Right atrium auricular region (tissue), 2 donors: ENCODE results near the gene ZNF14. TPM values are rescaled to one million over a fixed set of nuclear protein-coding genes. Genes with fewer than 3 reads are reported as not detected.
"Not testable (repeated sequence)": the region's sequence is repeated elsewhere in the genome, so short reads cannot be mapped to it uniquely, and the experiment has no call there.

ENCODE experiments used
- DNase-seq: peaks from one replicate; pipeline ENCODE4 v3.0.0-alpha.2; 2019; ENCODE audit warnings: low spot score
- H3K27ac ChIP-seq, 2 donors: fragments of 200-600 bp; sonication (generic); 1 replicate in 1 of 2; 2 replicates in 1 of 2; pipeline ENCODE4 v1.5.1; 2016 to 2019
- H3K27me3 ChIP-seq, 2 donors: fragments of 200-600 bp; sonication (generic); one replicate each; pipeline versions ENCODE4 v1.5.1 to v1.6.0; 2017 to 2019
- H3K36me3 ChIP-seq: fragments of 200-600 bp; sonication (generic); one replicate; pipeline ENCODE4 v1.5.1; 2016
- H3K4me1 ChIP-seq, 2 donors: fragments of 200-600 bp; sonication (generic); one replicate each; pipeline versions ENCODE4 v1.5.1 to v1.6.0; 2017 to 2019
- H3K4me3 ChIP-seq, 2 donors: fragments of 200-600 bp; sonication (generic); 1 replicate in 1 of 2; 2 replicates in 1 of 2; pipeline ENCODE4 v1.5.1; 2017 to 2019; ENCODE audit warnings: mild to moderate bottlenecking in 1 of 2, moderate library complexity in 1 of 2
- H3K9me3 ChIP-seq, 2 donors: fragments of 200-600 bp; sonication (generic); one replicate each; pipeline ENCODE4 v1.5.1; 2019
- total RNA-seq, 2 donors: library from RNA; depleted of rRNA; stranded (reverse); fragments of >200 nt; gene quantifications; one replicate each; pipeline ENCODE4 v1.1.0, GENCODE V29; 2016
- TF ChIP-seq, protein P1 (sequence below), 2 donors: fragments of 200-600 bp; sonication (generic); IDR thresholded peaks; one replicate each; pipeline ENCODE4 v1.5.1; 2019; ENCODE audit warnings: antibody characterized with exemption in 2 of 2

The ZNF14 gene
- total RNA-seq, 2 donors from 2014 or later = 2.8 to 4.6 TPM

DNA sequence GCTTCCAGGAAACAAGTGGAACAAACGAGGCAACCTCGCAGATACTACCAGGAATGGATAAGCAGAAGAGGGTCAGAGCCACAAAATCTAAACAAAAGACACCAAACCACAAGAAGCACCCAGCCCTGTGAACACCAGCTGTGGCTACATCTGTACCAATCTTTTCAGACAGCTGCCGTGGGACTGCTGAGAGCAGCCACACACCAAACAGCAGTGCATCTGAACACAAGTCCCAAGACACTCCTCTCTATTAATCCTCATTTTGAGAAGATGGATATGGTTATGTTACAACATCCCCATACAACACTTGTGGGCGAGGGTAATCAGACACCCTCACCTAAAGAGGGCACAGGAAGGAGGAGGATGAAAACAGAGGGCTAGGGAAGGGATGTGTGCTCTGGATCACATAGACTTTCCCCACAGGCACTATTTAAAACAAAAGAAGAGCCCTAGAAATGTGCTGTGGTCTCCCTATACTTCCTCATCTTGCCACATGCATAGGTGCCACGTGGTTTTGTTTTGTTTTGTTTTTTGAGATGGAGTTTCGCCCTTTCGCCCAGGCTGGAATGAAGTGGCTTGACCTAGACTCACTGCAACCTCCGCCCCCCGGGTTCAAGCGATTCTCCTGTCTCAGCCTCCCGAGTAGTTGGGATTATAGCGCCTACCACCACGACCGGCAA is 41.6 kb upstream of the ZNF14 start:
- Histone ChIP-seq H3K9me3 (no peaks in the 10 kb centered on the region), H3K36me3 (no peaks in the 10 kb centered on the region), H3K4me1 (peaks cover 0 to 20% of the 10 kb centered on the region in 2 donors), H3K27ac (no peak overlapping the region), H3K4me3 (no peak overlapping the region), H3K27me3 (no peaks in the 10 kb centered on the region)
- DNase-seq = no peak
- TF ChIP-seq, protein P1, sequence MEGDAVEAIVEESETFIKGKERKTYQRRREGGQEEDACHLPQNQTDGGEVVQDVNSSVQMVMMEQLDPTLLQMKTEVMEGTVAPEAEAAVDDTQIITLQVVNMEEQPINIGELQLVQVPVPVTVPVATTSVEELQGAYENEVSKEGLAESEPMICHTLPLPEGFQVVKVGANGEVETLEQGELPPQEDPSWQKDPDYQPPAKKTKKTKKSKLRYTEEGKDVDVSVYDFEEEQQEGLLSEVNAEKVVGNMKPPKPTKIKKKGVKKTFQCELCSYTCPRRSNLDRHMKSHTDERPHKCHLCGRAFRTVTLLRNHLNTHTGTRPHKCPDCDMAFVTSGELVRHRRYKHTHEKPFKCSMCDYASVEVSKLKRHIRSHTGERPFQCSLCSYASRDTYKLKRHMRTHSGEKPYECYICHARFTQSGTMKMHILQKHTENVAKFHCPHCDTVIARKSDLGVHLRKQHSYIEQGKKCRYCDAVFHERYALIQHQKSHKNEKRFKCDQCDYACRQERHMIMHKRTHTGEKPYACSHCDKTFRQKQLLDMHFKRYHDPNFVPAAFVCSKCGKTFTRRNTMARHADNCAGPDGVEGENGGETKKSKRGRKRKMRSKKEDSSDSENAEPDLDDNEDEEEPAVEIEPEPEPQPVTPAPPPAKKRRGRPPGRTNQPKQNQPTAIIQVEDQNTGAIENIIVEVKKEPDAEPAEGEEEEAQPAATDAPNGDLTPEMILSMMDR (IDR thresholded peaks at IDR 0.05) = no peak

- not testable (repeated sequence) for DNase-seq, H3K4me3 ChIP-seq, H3K36me3 ChIP-seq
Observed at GRCh38 chr19:19771963-19772362, 39.1 kb upstream of the ZNF14 start.

GRCh38 chr19:19769971-19770370 is 37.1 kb upstream of the ZNF14 start:
- not testable (repeated sequence) for H3K27ac ChIP-seq, DNase-seq, H3K4me1 ChIP-seq, H3K27me3 ChIP-seq, H3K4me3 ChIP-seq, H3K36me3 ChIP-seq, H3K9me3 ChIP-seq

More at GRCh38 chr19:19771963-19772362, 39.1 kb upstream of the ZNF14 start:
- H3K9me3 ChIP-seq, H3K27me3 ChIP-seq, H3K27ac ChIP-seq: not testable (repeated sequence)
- peaks cover 0 to 12% of the 10 kb centered on the region in 2 donors for H3K4me1 ChIP-seq

DNA sequence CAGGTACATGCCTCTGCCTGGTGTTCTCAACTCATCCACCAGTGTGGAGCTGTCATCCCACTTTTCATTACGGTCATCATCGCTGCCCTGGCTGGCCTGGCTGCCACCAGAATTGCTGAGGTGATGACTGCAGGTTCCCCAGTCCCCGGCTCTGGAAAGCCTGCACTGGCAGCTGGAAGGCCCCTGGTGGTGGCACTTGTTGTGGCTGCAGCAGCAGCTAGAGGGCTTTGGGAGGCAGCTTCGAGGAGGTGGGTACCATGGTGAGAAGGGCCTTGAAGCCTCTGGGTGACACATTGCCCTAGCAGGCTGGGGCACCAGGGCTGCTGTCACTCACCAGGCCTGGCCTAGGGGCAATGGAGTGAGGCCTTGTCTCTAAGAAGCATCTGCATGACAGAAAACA is 25.3 kb upstream of the ZNF14 start:
- Histone ChIP-seq H3K27ac (no peak overlapping the region), H3K4me1 (no peaks in the 10 kb centered on the region), H3K27me3 (no peaks in the 10 kb centered on the region), H3K9me3 (no peaks in the 10 kb centered on the region), H3K4me3 (no peak overlapping the region), H3K36me3 (no peaks in the 10 kb centered on the region)
- TF ChIP-seq, protein P1 (IDR thresholded peaks at IDR 0.05) = no peak
- DNase-seq = no peak

DNA sequence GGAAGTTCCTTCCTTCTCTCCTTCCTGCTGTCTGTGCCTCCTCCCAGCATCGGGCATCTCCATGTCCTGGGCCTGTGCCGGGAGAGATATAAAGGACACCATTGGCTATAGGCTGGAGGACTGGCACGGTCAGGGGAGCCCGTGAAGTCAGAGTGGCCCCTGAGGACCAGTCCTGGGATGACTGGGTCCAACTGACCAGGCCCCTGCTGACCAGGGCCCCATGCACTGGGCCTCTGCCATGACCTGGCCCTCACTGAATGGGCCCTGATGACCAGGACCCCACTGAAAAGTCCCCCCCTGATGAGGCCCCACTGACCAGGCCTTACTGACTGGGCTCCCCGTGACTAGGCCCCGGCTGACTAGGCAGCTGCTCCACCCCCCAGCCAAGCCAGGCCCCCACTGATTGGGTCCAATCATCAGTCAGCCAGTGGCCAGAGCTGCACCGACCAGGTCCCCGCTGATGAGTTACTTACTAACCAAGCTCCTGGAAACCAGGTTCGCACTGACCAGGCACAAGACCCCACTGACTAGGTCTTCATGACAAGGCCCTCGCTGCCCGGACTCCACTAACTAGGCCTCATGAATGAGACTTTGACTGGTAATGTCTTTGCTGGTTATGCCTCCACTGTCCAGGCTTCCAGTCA is 20.0 kb upstream of the ZNF14 start:
- Histone ChIP-seq H3K27ac (no peak overlapping the region), H3K9me3 (no peaks in the 10 kb centered on the region), H3K4me1 (no peaks in the 10 kb centered on the region), H3K4me3 (no peak overlapping the region), H3K36me3 (no peaks in the 10 kb centered on the region), H3K27me3 (no peaks in the 10 kb centered on the region)
- TF ChIP-seq, protein P1 (IDR thresholded peaks at IDR 0.05) = no peak
- no peak for DNase-seq

DNA sequence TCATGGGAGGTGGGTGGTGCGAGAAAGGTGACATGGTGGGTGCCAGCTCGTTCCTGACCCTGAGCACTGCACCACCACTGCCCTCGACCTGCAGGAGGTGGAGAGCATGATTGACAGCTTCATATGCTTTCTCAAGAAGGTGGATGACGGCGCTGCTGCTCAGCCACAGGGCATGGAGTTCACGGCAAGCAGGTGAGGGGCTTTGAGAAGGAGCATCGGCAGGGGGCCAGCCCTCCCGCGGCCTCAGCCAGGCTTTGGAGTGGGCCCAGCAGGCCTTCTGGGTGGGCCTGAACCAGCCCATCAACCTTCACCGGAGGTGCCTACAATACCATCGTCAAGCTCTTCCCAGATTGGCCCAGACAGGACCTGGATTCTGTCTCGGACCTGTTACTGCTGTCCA is 18.9 kb upstream of the ZNF14 start:
- H3K27ac ChIP-seq = no peak overlapping the region
- H3K4me3 ChIP-seq = no peak overlapping the region
- no peaks in the 10 kb centered on the region for H3K9me3 ChIP-seq
- H3K36me3 ChIP-seq = no peaks in the 10 kb centered on the region
- no peak for DNase-seq
- TF ChIP-seq, protein P1 (IDR thresholded peaks at IDR 0.05) = no peak
- no peaks in the 10 kb centered on the region for H3K4me1 ChIP-seq
- no peaks in the 10 kb centered on the region for H3K27me3 ChIP-seq
